ENCODE data around the gene MOGAT2. TPM values are rescaled to one million over a fixed set of nuclear protein-coding genes. Genes with fewer than 3 reads are reported as not detected.

The MOGAT2 gene
- total and polyA plus RNA-seq, 2 donors (not counting 1 experiment from before 2014, with no cell fraction given): not detected

DNA sequence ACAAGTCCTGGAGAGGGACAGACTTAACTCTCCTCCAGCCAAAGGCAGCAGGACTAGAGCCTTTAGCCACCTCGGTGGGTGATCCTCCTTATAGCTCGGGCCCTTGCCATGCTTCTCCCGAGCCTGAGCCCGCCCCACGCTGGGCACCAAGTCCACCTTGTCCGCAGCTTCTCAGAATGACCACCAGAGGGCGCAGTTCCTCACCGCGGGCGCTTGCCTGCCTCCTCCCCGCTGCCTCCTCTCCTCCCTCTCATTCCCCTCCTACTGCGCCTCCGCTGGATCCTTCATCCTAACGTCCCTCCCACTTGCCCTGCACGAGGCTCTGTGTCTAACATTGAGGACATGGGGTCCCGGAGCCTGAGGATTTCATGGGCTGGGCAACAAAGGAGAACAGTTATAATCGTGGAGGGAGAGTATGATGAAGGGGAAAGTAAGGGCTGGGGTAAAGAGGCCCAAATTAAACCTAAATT lies 11.3 kb upstream of the MOGAT2 start:
- Histone ChIP-seq H3K79me2 (ENCODE audit: control insufficient read depth, insufficient read depth, low read length) (no peaks in the 10 kb centered on the region), H3K36me3 (ENCODE audit: control insufficient read depth, insufficient read depth, low read length) (no peaks in the 10 kb centered on the region), H3K4me3 (replicated peaks in 1 of 4; ENCODE audit: control extremely low read depth in 1 of 4, insufficient read depth in 1 of 4, low read depth in 3 of 4, low read length in 4 of 4) (no peak overlapping the region), H3K4me1 (ENCODE audit: control insufficient read depth, extremely low read depth, insufficient read depth, low read length) (no peaks in the 10 kb centered on the region), H3K9ac (ENCODE audit: insufficient read depth, low read length) (no peak overlapping the region), H3K9me3 (ENCODE audit: control insufficient read depth, insufficient read depth, low read depth, low read length) (no peaks in the 10 kb centered on the region), H4K20me1 (ENCODE audit: control insufficient read depth, extremely low read depth, insufficient read depth, low read length) (no peaks in the 10 kb centered on the region), H2AFZ (ENCODE audit: low read length) (no peak overlapping the region), H3K27me3 (ENCODE audit: control insufficient read depth, insufficient read depth, low read length) (no peaks in the 10 kb centered on the region), H3K4me2 (ENCODE audit: extremely low read depth, insufficient read depth, low read length) (peak overlapping the region; percentile 45), H3K27ac (ENCODE audit: insufficient read depth, low read length) (no peak overlapping the region)
- no peak for TF ChIP-seq EZH2 (IDR thresholded peaks at IDR 0.05; ENCODE audit: low read length, missing control alignments)
- TF ChIP-seq, protein P1, sequence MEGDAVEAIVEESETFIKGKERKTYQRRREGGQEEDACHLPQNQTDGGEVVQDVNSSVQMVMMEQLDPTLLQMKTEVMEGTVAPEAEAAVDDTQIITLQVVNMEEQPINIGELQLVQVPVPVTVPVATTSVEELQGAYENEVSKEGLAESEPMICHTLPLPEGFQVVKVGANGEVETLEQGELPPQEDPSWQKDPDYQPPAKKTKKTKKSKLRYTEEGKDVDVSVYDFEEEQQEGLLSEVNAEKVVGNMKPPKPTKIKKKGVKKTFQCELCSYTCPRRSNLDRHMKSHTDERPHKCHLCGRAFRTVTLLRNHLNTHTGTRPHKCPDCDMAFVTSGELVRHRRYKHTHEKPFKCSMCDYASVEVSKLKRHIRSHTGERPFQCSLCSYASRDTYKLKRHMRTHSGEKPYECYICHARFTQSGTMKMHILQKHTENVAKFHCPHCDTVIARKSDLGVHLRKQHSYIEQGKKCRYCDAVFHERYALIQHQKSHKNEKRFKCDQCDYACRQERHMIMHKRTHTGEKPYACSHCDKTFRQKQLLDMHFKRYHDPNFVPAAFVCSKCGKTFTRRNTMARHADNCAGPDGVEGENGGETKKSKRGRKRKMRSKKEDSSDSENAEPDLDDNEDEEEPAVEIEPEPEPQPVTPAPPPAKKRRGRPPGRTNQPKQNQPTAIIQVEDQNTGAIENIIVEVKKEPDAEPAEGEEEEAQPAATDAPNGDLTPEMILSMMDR (conservative IDR thresholded peaks at IDR 0.05 in 1 of 2, IDR thresholded peaks at IDR 0.05 in 1 of 2; ENCODE audit: low read depth in 1 of 2, low read length in 2 of 2): peak; percentile 75 to 87
- DNase-seq (ENCODE audit: low read depth in 2 of 2): peak; percentile 58 to 68

GRCh38 chr11:75714211-75714610 lies 3.4 kb upstream of the MOGAT2 start:
- Histone ChIP-seq H3K27me3 (ENCODE audit: control insufficient read depth, insufficient read depth, low read length) (peaks cover 29% of the 10 kb centered on the region), H3K4me2 (ENCODE audit: extremely low read depth, insufficient read depth, low read length) (no peak overlapping the region)

DNA sequence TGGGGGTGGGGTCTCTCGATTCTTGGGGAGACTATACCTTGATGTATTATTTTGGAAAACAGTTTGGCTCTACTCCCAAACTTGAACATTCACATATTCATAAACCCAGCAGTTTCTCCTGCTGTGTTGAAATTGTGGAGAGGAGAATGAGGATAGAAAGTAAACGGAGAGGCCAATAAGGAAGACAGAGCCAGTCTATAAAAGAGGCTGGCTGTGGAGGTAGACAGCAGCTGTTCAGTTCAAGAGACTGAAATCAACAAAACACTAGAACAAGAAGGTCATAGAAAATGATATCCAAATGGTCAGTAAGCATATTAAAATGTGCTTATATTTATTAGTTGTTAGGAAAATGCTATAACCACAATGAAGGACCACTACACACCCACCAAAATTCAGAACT lies 1.9 kb upstream of the MOGAT2 start:
- peaks cover 30% of the 10 kb centered on the region for H3K27me3 ChIP-seq (ENCODE audit: control insufficient read depth, insufficient read depth, low read length)
- no peaks in the 10 kb centered on the region for H3K9me3 ChIP-seq (ENCODE audit: control insufficient read depth, insufficient read depth, low read depth, low read length)
- no peaks in the 10 kb centered on the region for H3K36me3 ChIP-seq (ENCODE audit: control insufficient read depth, insufficient read depth, low read length)
- H3K4me3 ChIP-seq (replicated peaks in 1 of 4; ENCODE audit: control extremely low read depth in 1 of 4, insufficient read depth in 1 of 4, low read depth in 3 of 4, low read length in 4 of 4): no peak overlapping the region
- no peak for DNase-seq (ENCODE audit: low read depth in 2 of 2)
- no peak overlapping the region for H3K9ac ChIP-seq (ENCODE audit: insufficient read depth, low read length)
- no peaks in the 10 kb centered on the region for H3K4me1 ChIP-seq (ENCODE audit: control insufficient read depth, extremely low read depth, insufficient read depth, low read length)
- TF ChIP-seq EZH2 (IDR thresholded peaks at IDR 0.05; ENCODE audit: low read length, missing control alignments): no peak
- TF ChIP-seq, protein P1 (conservative IDR thresholded peaks at IDR 0.05 in 1 of 2, IDR thresholded peaks at IDR 0.05 in 1 of 2; ENCODE audit: low read depth in 1 of 2, low read length in 2 of 2): no peak
- no peak overlapping the region for H3K27ac ChIP-seq (ENCODE audit: insufficient read depth, low read length)
- H4K20me1 ChIP-seq (ENCODE audit: control insufficient read depth, extremely low read depth, insufficient read depth, low read length): no peaks in the 10 kb centered on the region
- no peak overlapping the region for H3K4me2 ChIP-seq (ENCODE audit: extremely low read depth, insufficient read depth, low read length)
- H2AFZ ChIP-seq (ENCODE audit: low read length): no peak overlapping the region
- no peaks in the 10 kb centered on the region for H3K79me2 ChIP-seq (ENCODE audit: control insufficient read depth, insufficient read depth, low read length)

More at GRCh38 chr11:75714211-75714610, 3.4 kb upstream of the MOGAT2 start:
- H3K36me3 ChIP-seq (ENCODE audit: control insufficient read depth, insufficient read depth, low read length): no peaks in the 10 kb centered on the region
- TF ChIP-seq, protein P1 (conservative IDR thresholded peaks at IDR 0.05 in 1 of 2, IDR thresholded peaks at IDR 0.05 in 1 of 2; ENCODE audit: low read depth in 1 of 2, low read length in 2 of 2): no peak
- no peak for TF ChIP-seq EZH2 (IDR thresholded peaks at IDR 0.05; ENCODE audit: low read length, missing control alignments)
- H3K79me2 ChIP-seq (ENCODE audit: control insufficient read depth, insufficient read depth, low read length): no peaks in the 10 kb centered on the region
- no peak overlapping the region for H3K4me3 ChIP-seq (replicated peaks in 1 of 4; ENCODE audit: control extremely low read depth in 1 of 4, insufficient read depth in 1 of 4, low read depth in 3 of 4, low read length in 4 of 4)
- H4K20me1 ChIP-seq (ENCODE audit: control insufficient read depth, extremely low read depth, insufficient read depth, low read length): no peaks in the 10 kb centered on the region
- no peak for DNase-seq (ENCODE audit: low read depth in 2 of 2)
- H3K9me3 ChIP-seq (ENCODE audit: control insufficient read depth, insufficient read depth, low read depth, low read length): no peaks in the 10 kb centered on the region
- H3K9ac ChIP-seq (ENCODE audit: insufficient read depth, low read length): no peak overlapping the region
- H2AFZ ChIP-seq (ENCODE audit: low read length): no peak overlapping the region
- H3K4me1 ChIP-seq (ENCODE audit: control insufficient read depth, extremely low read depth, insufficient read depth, low read length): no peaks in the 10 kb centered on the region
- no peak overlapping the region for H3K27ac ChIP-seq (ENCODE audit: insufficient read depth, low read length)

All from fibroblast of lung (primary cell).